ENCODE measurements around the gene SERPINE2. TPM values are rescaled to one million over a fixed set of nuclear protein-coding genes. Genes with fewer than 3 reads are reported as not detected.

SERPINE2 gene, protein sequence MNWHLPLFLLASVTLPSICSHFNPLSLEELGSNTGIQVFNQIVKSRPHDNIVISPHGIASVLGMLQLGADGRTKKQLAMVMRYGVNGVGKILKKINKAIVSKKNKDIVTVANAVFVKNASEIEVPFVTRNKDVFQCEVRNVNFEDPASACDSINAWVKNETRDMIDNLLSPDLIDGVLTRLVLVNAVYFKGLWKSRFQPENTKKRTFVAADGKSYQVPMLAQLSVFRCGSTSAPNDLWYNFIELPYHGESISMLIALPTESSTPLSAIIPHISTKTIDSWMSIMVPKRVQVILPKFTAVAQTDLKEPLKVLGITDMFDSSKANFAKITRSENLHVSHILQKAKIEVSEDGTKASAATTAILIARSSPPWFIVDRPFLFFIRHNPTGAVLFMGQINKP
- 202 to 245 TPM (median 205 TPM) in 5 replicates for total RNA-seq (2022; extraction: Qiagen RNA extraction; ENCODE audit: low read depth)

DNA sequence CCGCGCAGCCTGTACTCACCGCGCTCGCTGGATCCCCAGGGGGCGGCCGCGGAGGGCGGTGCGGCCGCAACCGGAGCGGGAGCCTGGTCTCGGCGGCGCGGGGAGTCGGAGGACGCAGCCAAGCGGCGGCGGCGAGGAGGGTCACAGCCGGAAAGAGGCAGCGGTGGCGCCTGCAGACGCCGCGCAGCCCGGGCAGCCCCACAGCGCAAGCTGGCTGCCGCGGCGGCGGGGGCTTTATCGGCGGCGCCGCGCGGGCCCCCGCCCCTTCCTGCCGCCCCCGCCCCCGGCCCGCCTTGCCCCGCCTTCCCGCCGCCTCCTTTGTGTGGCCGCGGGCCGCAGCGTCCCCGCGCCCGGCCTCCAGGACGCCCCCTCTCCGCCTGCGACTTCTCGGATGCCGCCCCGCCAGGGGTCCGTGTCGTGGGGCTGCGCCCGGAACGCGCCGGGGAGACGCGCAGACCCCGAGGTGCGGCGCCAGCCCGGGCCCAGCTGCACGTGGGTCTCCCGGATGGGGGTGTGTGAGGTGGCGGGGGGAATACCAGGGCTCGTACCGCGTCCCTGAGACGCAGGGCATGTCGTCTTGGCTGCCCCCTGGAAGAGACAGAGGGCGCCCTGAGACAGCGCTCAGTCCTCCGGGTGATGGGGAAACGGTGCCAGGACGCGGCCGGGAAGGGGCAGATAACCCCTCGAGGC is at the start of gene SERPINE2:
TSS of gene SERPINE2 (minus strand) at position 207 of the 690 bp plus-strand sequence. CDS start 37,386 bp downstream, outside the sequence.

DNA sequence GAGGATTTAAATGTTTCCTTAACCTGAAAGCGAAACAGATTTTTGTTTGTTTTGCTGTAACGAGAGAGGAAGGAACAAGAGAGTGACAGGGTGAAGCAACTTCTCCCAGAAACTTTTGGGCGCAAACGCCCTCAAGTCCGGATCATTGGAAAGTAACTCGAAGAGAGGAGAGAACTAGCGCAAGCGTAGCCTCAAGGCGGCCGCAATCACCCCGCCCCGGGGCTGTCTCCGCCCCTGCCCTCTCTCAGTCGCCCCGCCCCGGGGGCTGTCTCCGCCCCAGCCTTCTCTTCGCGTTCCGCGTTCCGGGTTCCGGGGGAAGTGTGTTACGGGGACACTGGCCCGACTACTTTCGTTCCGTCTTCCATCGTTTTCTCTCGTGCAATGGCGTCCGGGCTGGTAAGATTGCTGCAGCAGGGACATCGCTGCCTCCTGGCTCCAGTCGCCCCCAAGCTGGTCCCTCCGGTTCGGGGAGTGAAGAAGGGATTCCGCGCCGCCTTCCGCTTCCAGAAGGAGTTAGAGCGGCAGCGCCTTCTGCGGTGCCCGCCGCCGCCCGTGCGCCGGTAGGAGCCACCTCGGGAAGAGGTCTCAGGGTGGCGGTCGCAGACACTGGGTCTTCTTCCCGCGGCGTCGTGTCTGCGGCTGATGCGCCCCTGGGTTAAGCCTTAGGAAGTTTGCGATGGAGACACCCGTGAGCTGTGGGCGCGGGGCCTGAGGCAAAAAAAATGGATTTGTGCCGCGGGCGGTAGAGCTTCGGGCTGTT is 81.8 kb downstream of the SERPINE2 start, which contains the start of gene MRPL44:
TSS of gene MRPL44 (plus strand) at position 372 of the 760 bp plus-strand sequence. CDS start at position 382, 10 bp downstream.

DNA sequence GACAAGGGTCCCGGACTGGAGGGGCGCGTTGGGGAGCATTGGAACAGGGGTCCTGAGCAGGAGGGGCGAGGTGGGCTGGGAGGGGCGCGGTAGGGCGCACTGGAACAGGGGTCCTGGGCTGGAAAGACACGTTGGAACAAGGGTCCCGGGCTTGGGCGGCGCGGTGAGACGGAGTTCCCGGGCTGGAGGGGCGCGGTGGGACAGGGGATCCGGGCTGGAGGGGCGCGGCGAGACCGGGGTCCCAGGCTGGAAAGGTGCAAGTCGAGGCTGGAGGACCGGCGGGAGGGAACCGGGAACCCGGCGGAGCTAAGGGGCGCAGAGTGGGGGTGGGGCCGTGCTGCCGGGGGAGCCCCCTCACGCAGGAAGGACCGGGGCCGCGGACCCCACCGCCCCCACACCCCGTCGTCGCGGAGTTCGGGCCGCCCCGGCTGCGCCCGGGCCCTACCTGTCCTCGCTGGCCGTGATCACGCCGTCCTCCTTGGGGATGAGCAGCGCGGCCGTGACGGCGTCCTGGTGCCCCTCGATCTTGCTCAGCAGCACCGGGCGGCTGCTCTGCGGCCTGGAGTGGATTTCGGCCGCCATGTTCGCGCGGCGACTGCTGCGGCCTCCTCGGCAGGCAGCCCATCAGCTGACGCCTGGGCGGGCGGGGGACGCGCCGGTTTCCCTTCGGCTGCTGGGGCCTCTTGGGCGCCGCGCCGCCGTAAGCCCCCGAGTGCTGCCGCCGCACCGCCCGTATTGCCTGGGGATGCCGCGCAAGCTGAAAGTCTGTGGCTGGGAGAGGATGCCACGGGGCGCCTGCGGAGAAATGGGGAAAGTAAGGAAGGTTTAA is 94.2 kb downstream of the SERPINE2 start, which contains the start of gene WDFY1:
TSS of gene WDFY1 (minus strand) at position 633 of the 829 bp plus-strand sequence. CDS start at position 582, 51 bp downstream.

Other genes with a start within 250 kb of the SERPINE2 start
- 15.6 to 45.9 TPM (median 29.0 TPM) in 5 replicates for gene AP1S3, start 201.7 kb downstream of the SERPINE2 start, total RNA-seq (2022; extraction: Qiagen RNA extraction; ENCODE audit: low read depth)
- 30.6 to 40.6 TPM (median 36.6 TPM) in 5 replicates for gene WDFY1, start 94.0 kb downstream of the SERPINE2 start, total RNA-seq (2022; extraction: Qiagen RNA extraction; ENCODE audit: low read depth)
- 44.7 to 51.4 TPM (median 47.7 TPM) in 5 replicates for gene MRPL44, start 81.8 kb downstream of the SERPINE2 start, total RNA-seq (2022; extraction: Qiagen RNA extraction; ENCODE audit: low read depth)